Epidermal melanocyte (primary cell): Measurements from ENCODE around the gene TM9SF4.
"Not testable (repeated sequence)": the region's sequence is repeated elsewhere in the genome, so short reads cannot be mapped to it uniquely, and the experiment has no call there.

Experiments used
- DNase-seq: peaks from one replicate; pipeline ENCODE4 v3.0.0; 2011; ENCODE audit warnings: low spot score; ENCODE audit not compliant: insufficient read length

TM9SF4 gene

GRCh38 chr20:32189691-32190615 lies 80.4 kb downstream of the TM9SF4 start:
- DNase-seq, result no peak

GRCh38 chr20:32190616-32191415 lies 81.3 kb downstream of the TM9SF4 start:
- DNase-seq, result no peak

- DNase-seq, result no peak
Measured at GRCh38 chr20:32191422-32191821, 81.9 kb downstream of the TM9SF4 start.

GRCh38 chr20:32191873-32192272 lies 82.4 kb downstream of the TM9SF4 start:
- no peak for DNase-seq

GRCh38 chr20:32192698-32193097 lies 83.2 kb downstream of the TM9SF4 start:
- no peak for DNase-seq

GRCh38 chr20:32193336-32193735 lies 83.8 kb downstream of the TM9SF4 start:
- not testable (repeated sequence) for DNase-seq

- DNase-seq, result no peak
Measured at GRCh38 chr20:32193996-32194395, 84.5 kb downstream of the TM9SF4 start.

- DNase-seq, result no peak
Measured at GRCh38 chr20:32195581-32195980, 86.1 kb downstream of the TM9SF4 start.

GRCh38 chr20:32196613-32197012 lies 87.1 kb downstream of the TM9SF4 start:
- not testable (repeated sequence) for DNase-seq

- not testable (repeated sequence) for DNase-seq
Measured at GRCh38 chr20:32197136-32197535, 87.6 kb downstream of the TM9SF4 start.

GRCh38 chr20:32199006-32199405 lies 89.5 kb downstream of the TM9SF4 start:
- no peak for DNase-seq

GRCh38 chr20:32201296-32201976 lies 91.9 kb downstream of the TM9SF4 start:
- DNase-seq, result no peak

GRCh38 chr20:32201977-32202363 lies 92.5 kb downstream of the TM9SF4 start:
- DNase-seq, result no peak

GRCh38 chr20:32203356-32204204 lies 94.1 kb downstream of the TM9SF4 start:
- no peak for DNase-seq

GRCh38 chr20:32204205-32205109 lies 94.9 kb downstream of the TM9SF4 start:
- no peak for DNase-seq

- DNase-seq, result no peak
Measured at GRCh38 chr20:32205110-32205842, 95.8 kb downstream of the TM9SF4 start.

GRCh38 chr20:32205843-32206759 lies 96.6 kb downstream of the TM9SF4 start:
- no peak for DNase-seq
